ENCODE data around the gene NHS. TPM values are rescaled to one million over a fixed set of nuclear protein-coding genes. Genes with fewer than 3 reads are reported as not detected.

The NHS gene
- total RNA-seq, 2 experiments from 2014 or later, result 12.5 to 13.6 TPM

DNA sequence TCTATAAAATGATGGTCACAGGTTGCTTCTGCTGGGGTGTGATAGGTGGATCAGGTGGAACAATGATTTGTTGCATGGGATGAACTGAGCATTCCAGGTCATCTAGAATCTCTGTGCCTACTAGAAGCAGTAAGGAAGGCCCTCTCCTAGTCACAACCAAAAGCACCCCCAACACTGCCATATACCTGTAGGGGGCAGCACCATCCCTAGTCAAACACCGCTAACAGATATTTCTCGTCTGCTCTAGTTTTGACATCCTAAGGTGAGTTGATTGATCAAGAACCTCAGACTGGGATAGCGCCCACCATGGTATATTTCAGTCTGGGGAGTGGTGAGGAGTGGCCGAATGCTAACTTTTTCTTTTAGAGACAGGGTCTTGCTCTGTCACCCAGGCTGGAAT lies 160.2 kb downstream of the NHS start:
- ChIA-PET POLR2A (no interaction called here), CTCF (no interaction called here)

DNA sequence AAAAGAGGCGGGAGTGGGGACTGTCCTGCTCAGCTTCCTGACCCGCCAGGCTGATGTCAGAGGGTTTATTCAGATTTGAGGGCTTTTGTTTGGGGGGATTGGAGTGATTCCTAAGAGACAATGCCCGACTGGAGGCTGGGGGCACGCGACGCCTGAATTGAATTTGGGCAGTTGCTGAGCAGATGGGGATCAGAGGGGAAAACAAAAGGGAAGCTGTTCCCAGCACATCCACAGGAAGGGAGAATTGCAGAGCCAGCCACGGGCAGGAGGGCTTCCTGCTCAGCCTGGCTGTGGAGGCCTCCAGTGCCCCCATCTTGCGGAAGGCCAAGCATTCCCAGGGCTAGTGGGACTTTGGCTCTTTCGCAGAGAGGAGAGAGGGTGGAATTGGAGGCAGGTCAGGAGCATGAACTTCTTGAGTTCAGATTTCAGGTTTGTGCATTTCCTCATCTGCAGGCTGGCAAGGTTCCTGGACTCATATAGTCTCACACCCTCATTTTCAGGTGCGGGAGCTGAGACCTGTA lies 162.8 kb downstream of the NHS start:
- ChIA-PET POLR2A (no interaction called here), CTCF (no interaction called here)

DNA sequence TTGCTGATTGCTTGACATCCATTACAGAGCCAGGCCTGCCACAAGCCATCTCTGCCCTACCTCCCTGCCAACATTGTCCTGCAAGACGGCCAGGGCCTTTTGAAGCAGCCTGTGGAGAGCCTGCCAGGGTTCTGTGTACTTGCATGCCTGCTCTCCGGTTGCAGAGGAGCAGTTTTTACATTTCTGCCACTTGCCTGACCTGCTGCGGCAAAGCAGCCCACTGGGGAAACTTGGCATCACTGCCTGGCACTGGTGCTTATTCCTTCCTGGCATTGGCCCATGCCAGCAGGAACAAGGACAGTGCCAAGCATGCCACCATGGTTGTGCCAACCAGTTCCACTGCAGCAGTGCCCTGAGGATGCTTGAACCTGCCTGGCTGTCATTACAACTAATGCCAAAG lies 167.1 kb downstream of the NHS start:
- ChIA-PET POLR2A (no interaction called here), CTCF (interaction anchor here (0.6 kb wide), 1 partner anchor 1793 kb away, joined by 4 read pairs; no protein-coding TSS in a partner anchor)

GRCh38 chrX:17544821-17545220 lies 169.8 kb downstream of the NHS start:
- CTCF ChIA-PET, result no interaction called here
- POLR2A ChIA-PET, result no interaction called here

- ChIA-PET CTCF (no interaction called here), POLR2A (no interaction called here)
Observed at GRCh38 chrX:17546356-17546755, 171.4 kb downstream of the NHS start.

GRCh38 chrX:17547658-17548057 lies 172.7 kb downstream of the NHS start:
- ChIA-PET POLR2A (no interaction called here), CTCF (no interaction called here)

GRCh38 chrX:17549107-17549651 lies 174.2 kb downstream of the NHS start:
- ChIA-PET CTCF (interaction anchor here (1.0 kb wide), 1 partner anchor 141 kb away, joined by 3 read pairs; no protein-coding TSS in a partner anchor), POLR2A (no interaction called here)

DNA sequence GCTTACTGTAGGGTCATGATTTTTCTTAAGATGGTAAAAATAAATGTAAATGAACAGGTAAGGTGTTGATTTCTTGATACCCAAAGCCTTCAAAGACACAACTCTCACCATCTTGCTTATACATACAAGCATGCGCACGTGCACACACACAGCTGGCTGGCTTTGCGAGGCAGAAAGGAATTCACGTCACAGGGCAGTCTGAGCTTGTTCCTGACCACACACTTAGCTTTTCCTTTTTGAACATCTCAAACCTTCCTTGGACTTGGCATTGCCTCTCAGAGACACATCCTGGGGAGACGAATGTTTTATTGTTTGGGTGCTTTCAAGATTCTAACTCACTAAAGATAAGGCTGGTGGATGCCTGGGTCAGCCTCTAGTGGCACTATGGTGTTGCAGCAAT lies 175.0 kb downstream of the NHS start:
- CTCF ChIA-PET, result interaction anchor here (1.0 kb wide), 1 partner anchor 141 kb away, joined by 3 read pairs; no protein-coding TSS in a partner anchor
- POLR2A ChIA-PET, result no interaction called here

DNA sequence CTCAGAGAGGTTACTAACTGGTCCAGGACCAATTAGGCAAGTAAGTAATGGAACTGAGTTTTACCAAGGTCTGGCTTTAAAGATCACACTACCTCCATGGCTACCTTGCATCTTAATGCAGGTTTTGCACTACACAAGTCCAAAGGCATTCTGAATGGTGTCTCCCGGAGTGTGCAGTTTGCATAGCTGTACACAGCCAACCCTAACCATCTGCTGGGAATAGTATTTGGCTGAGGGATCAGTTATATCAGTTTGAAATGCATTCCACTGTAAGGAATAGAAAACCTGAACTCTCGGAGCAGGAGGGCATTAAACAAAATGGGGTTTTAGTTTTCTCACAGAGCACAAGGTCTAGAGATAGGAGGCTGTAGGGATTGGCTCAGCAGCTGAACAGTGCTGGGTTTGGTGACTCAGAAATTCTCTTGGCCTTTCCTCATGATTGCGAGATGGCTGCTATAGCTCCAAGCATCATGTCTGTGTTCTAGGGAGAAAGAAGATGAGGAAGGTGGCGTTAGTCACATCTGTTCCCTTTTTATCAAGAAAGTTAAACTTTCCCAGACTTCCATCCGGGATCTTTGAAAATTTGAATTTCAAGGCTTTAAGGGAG lies 177.1 kb downstream of the NHS start:
- ChIA-PET CTCF (no interaction called here), POLR2A (no interaction called here)

- CTCF ChIA-PET, result no interaction called here
- POLR2A ChIA-PET, result no interaction called here
Observed at GRCh38 chrX:17553469-17553868, 178.5 kb downstream of the NHS start.

DNA sequence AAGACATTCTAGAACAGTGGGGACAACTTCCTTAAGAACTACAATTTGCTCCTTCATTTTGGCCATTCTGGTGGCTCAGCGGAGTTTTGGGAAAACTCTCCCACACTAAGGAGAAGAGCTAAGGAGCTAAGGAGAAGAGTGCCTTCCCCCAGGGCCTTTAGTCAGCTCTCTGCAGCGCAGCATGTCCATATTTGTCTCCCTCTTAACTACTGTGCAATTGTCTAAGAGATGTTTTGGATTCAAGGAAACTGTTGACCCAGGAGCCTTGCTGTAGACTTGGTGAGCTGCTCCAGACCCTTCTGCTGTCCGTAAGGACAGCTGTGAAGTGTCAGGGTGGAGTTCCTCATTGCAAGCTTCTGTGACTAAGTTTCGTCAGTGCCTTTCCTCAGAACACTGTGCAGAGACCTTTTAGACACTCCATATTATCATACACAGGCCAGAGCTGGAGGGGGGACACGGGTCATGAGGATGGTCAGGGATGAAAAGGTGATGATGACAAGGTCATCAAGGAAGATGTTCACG lies 179.0 kb downstream of the NHS start:
- ChIA-PET CTCF (no interaction called here), POLR2A (no interaction called here)

DNA sequence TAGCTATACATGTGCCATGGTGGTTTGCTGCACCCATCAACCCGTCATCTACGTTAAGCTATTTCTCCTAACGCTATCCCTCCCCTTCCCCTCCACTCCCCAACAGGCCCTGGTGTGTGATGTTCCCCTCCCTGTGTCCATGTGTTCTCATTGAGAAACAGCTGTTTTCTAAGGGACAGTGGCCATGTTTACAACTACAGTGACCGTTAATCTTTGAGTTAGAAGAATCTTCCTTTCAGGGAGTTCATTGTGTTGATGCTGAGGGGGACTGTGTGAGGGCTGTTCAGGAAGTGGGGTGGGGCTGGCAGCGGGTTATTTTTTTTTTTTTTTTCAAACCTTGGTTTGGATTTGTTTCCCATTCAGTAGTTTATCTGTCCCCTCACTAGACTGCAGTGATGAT lies 179.9 kb downstream of the NHS start:
- ChIA-PET POLR2A (no interaction called here), CTCF (no interaction called here)

GRCh38 chrX:17555846-17556245 lies 180.8 kb downstream of the NHS start:
- ChIA-PET POLR2A (no interaction called here), CTCF (no interaction called here)

GRCh38 chrX:17559728-17560379 lies 184.9 kb downstream of the NHS start:
- ChIA-PET CTCF (no interaction called here), POLR2A (no interaction called here)

DNA sequence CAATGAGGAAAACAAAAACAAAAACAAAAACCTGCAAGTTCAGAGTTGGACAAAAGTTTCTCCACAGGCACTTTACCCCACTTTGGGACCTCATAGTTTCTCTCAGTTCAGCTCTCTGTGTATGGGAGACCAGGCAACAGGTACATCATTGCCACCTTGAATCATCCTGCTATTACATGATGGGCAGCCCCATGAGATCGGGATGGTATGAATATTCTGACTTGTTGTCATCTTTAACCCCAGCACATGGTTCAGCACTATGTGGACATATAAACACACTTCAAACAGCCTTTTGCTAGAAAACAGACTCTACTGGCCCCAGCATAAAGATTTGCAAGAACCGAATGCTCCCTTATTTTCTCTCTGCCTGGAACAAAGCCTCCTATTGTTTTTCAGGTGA lies 185.4 kb downstream of the NHS start:
- POLR2A ChIA-PET, result no interaction called here

DNA sequence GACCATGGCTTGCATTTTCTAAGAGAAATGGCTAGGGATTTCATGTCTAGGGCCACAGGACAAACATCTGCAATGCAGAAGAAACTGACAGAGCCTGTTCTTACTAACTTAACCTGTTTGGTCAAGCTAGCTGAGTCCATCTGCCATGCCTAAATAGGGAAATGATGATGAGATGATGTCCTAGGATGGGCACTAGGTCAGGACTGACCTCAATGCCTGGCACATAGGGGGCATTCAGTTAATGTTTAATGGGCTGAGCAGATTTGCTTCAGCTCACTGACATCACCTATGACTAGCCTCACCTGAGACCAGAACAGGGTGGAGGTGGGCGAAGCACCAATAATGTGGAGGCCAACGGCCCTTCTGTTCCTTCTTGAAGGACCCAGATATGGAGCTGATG lies 188.1 kb downstream of the NHS start:
- ChIA-PET POLR2A (no interaction called here), CTCF (no interaction called here)

More for the DNA sequence above, 185.4 kb downstream of the NHS start:
- CTCF ChIA-PET, result no interaction called here

- ChIA-PET CTCF (no interaction called here), POLR2A (no interaction called here)
Observed at GRCh38 chrX:17563515-17563914, 188.5 kb downstream of the NHS start.

DNA sequence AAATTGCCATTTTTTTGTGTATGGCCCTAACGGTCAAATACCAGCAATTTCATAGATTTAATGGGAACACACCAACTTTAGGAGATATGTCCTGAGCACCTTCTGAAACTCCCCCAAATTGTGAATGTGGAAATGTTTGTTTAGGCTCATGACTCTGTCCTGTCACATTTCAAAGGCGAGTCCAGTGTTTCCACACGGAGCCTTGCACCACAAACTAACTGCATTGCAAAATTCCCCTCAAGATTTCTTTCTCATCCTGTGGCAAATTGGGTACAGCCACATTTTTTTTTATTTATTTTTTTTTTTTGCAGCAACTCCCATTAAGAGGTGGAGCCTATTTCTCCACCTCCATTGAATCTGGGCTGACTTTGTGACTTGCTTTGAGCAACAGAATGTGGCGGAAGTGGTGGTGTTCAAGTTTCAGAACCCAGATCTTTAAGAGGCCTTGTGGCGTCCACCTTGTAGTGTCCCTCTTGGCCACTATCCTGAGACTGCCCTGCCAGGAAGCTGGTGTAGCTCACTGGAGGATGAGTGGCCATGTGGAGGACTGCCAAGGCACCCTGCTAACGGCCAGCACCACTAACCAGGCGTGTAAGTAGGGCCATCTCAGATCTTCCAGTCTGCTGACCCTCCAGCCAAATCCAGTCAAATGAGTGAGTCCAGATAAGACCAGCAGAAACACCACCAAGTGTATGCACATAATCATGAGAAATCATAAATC lies 189.8 kb downstream of the NHS start:
- POLR2A ChIA-PET, result no interaction called here
- CTCF ChIA-PET, result no interaction called here

DNA sequence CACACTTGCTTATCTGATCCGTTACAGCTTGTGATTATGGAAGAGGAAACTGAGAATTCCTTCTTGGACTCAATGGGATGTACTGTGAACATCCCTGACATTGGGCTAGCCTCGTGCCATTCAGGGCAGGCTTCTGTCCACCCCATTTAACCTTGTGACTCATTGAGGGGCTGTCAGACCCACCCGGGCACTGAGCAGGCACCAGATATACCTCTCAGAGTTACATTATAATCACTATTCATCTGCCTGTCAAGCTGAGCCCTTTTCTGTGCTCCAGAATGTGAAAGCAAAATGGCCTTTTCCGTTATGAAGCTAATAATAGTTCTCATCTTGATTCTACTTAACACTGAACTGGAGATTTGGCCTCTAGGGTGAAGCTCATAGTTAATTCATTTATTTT lies 191.7 kb downstream of the NHS start:
- POLR2A ChIA-PET, result no interaction called here
- CTCF ChIA-PET, result no interaction called here

GRCh38 chrX:17567187-17567586 lies 192.2 kb downstream of the NHS start:
- ChIA-PET POLR2A (no interaction called here), CTCF (no interaction called here)

GRCh38 chrX:17567821-17568220 lies 192.8 kb downstream of the NHS start:
- ChIA-PET POLR2A (no interaction called here), CTCF (no interaction called here)
